Cortex of kidney (tissue), 1 donor: ENCODE results near the gene AP4B1.
"Not testable (repeated sequence)": the region's sequence is repeated elsewhere in the genome, so short reads cannot be mapped to it uniquely, and the experiment has no call there.

Experiments used
- DNase-seq: peaks from one replicate; lab custom pipeline; 2025; lab: John Stamatoyannopoulos, UW

The AP4B1 gene

DNA sequence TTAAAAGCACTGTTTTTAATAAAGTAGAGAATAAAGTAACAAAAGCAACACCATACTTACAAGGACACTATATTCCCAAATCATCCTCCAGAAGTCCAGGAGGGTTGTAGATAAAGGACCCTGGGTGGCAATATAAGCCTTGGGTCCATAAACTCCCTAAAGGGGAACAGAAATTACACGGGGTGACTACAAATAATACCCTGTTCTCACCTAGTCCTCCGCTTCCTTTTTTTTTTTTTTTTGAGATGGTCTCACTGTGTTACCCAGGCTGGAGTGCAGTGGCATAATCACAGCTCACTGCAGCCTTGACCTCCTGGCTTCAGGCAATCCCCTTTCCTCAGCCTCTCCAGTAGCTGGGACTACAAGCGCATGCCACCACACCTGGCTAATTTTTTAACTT is 46.2 kb downstream of the AP4B1 start:
- no peak for DNase-seq

GRCh38 chr1:113857776-113858175 is 46.8 kb downstream of the AP4B1 start:
- no peak for DNase-seq

GRCh38 chr1:113856401-113856790 is 48.2 kb downstream of the AP4B1 start:
- no peak for DNase-seq

GRCh38 chr1:113855630-113856400 is 48.8 kb downstream of the AP4B1 start:
- DNase-seq, result no peak

- no peak for DNase-seq
Measured at GRCh38 chr1:113854234-113854633, 50.4 kb downstream of the AP4B1 start.

- not testable (repeated sequence) for DNase-seq
Measured at GRCh38 chr1:113852694-113853093, 51.9 kb downstream of the AP4B1 start.

DNA sequence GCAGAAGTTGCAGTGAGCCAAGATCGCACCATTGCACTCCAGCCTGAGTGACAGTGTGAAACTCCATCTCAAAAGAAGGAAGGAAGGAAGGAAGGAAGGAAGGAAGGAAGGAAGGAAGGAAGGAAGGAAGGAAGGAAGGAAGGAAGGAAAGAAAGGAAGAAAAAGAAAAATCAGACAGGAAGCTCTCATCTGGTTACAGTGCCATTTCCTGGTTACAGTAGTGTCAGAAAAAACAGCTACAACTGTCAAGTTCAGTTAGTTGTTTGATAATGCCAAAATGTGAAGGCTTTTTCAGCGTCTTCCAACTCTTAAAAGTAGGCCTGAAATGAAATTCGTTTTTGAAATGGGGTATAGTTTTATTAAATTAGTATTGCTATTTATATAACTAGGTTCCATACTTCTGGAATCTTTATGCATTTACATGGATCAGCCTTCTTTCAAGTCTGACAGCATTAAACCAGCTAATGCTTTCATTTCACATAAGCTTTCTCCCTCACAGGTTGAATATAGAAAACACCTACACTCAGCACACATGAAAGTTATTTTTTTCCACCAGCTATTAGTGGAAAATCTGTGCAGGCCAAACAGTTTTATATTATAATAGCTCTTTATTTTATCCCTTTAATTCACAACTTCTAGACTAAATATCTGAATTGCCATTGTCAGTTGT is 54.3 kb downstream of the AP4B1 start:
- no peak for DNase-seq

- no peak for DNase-seq
Measured at GRCh38 chr1:113849072-113849471, 55.5 kb downstream of the AP4B1 start.

GRCh38 chr1:113846391-113847035 is 58.1 kb downstream of the AP4B1 start:
- no peak for DNase-seq
